Activated naive CD8-positive, alpha-beta T cell treated with anti-CD3 and anti-CD28 coated beads, Interleukin-2, amount 50 U/mL, for 16 hours (primary cell): ENCODE data around the gene GNAT2.

Experiments
- DNase-seq: peaks from one replicate; pipeline ENCODE4 v3.0.0-alpha.2; 2020; ENCODE audit warnings: low read depth, low spot score

GNAT2 gene

GRCh38 chr1:109610609-109611307 is 8.7 kb downstream of the GNAT2 start:
- no peak for DNase-seq

GRCh38 chr1:109609881-109610280 is 9.5 kb downstream of the GNAT2 start:
- no peak for DNase-seq

- no peak for DNase-seq
These were observed 14.0 kb downstream of the GNAT2 start for GRCh38 chr1:109605381-109605780.

- DNase-seq = no peak
These were observed 16.2 kb downstream of the GNAT2 start for GRCh38 chr1:109603229-109603628.

- no peak for DNase-seq
These were observed 20.8 kb downstream of the GNAT2 start for GRCh38 chr1:109598655-109599054.

- DNase-seq = no peak
These were observed 21.3 kb downstream of the GNAT2 start for GRCh38 chr1:109598156-109598555.

GRCh38 chr1:109595531-109595930 is 23.9 kb downstream of the GNAT2 start:
- no peak for DNase-seq

- DNase-seq = no peak
These were observed 26.5 kb downstream of the GNAT2 start for GRCh38 chr1:109592916-109593315.

GRCh38 chr1:109589679-109590078 is 29.7 kb downstream of the GNAT2 start:
- no peak for DNase-seq

GRCh38 chr1:109589177-109589576 is 30.2 kb downstream of the GNAT2 start:
- no peak for DNase-seq

- no peak for DNase-seq
These were observed 33.4 kb downstream of the GNAT2 start for GRCh38 chr1:109586055-109586454.

GRCh38 chr1:109584766-109585165 is 34.6 kb downstream of the GNAT2 start:
- DNase-seq = no peak

GRCh38 chr1:109582021-109582420 is 37.4 kb downstream of the GNAT2 start:
- DNase-seq = no peak

GRCh38 chr1:109579491-109579890 is 39.9 kb downstream of the GNAT2 start:
- no peak for DNase-seq

- DNase-seq = no peak
These were observed 40.4 kb downstream of the GNAT2 start for GRCh38 chr1:109578947-109579443.

GRCh38 chr1:109573785-109574184 is 45.6 kb downstream of the GNAT2 start:
- DNase-seq = no peak

- DNase-seq = no peak
These were observed 49.0 kb downstream of the GNAT2 start for GRCh38 chr1:109570414-109570813.

- DNase-seq = no peak
These were observed 50.1 kb downstream of the GNAT2 start for GRCh38 chr1:109569323-109569722.

- no peak for DNase-seq
These were observed 51.3 kb downstream of the GNAT2 start for GRCh38 chr1:109567877-109568672.

GRCh38 chr1:109566982-109567381 is 52.4 kb downstream of the GNAT2 start:
- DNase-seq = no peak

GRCh38 chr1:109565241-109565640 is 54.2 kb downstream of the GNAT2 start:
- no peak for DNase-seq

GRCh38 chr1:109564194-109564878 is 55.1 kb downstream of the GNAT2 start:
- no peak for DNase-seq
